C4-2B (cell line): ENCODE data around the gene CFAP299.

Experiments
- H3K27ac ChIP-seq: fragments of 450-650 bp; 2 replicates; pipeline ENCODE4 v1.5.1; 2017
- CTCF ChIP-seq: fragments of 450-650 bp; conservative IDR thresholded peaks from 2 replicates; pipeline ENCODE4 v1.5.1; 2017; ENCODE audit warnings: mild to moderate bottlenecking
- ZFX ChIP-seq: fragments of 450-650 bp; IDR thresholded peaks from 2 replicates; pipeline ENCODE4 v1.6.1; 2017

The CFAP299 gene

GRCh38 chr4:80926446-80926845, 590.9 kb downstream of the CFAP299 start:
- no peak for TF ChIP-seq CTCF
- TF ChIP-seq ZFX, result no peak
- no peak overlapping the region for H3K27ac ChIP-seq

GRCh38 chr4:80926891-80927290, 591.4 kb downstream of the CFAP299 start:
- no peak for TF ChIP-seq CTCF
- TF ChIP-seq ZFX, result no peak
- H3K27ac ChIP-seq, result no peak overlapping the region

- TF ChIP-seq ZFX, result no peak
- TF ChIP-seq CTCF, result no peak
- H3K27ac ChIP-seq, result no peak overlapping the region
Measured at GRCh38 chr4:80927420-80927819, 591.9 kb downstream of the CFAP299 start.

GRCh38 chr4:80931631-80932081, 596.1 kb downstream of the CFAP299 start:
- no peak for TF ChIP-seq ZFX
- no peak for TF ChIP-seq CTCF
- no peak overlapping the region for H3K27ac ChIP-seq

GRCh38 chr4:80948141-80948540, 612.6 kb downstream of the CFAP299 start:
- TF ChIP-seq CTCF (no peak), ZFX (no peak)
- no peak overlapping the region for H3K27ac ChIP-seq

- TF ChIP-seq ZFX (no peak), CTCF (no peak)
- H3K27ac ChIP-seq, result no peak overlapping the region
Measured at GRCh38 chr4:80948995-80949394, 613.5 kb downstream of the CFAP299 start.

GRCh38 chr4:80956421-80956820, 620.9 kb downstream of the CFAP299 start:
- no peak for TF ChIP-seq CTCF
- no peak for TF ChIP-seq ZFX
- H3K27ac ChIP-seq, result no peak overlapping the region
